Neural progenitor cell (in vitro differentiated cells): ENCODE results near the gene GIMAP4. TPM values are rescaled to one million over a fixed set of nuclear protein-coding genes. Genes with fewer than 3 reads are reported as not detected.
"Not testable (repeated sequence)": the region's sequence is repeated elsewhere in the genome, so short reads cannot be mapped to it uniquely, and the experiment has no call there.

Source experiments
- DNase-seq: peaks from one replicate; pipeline ENCODE4 v3.0.0-alpha.2; 2016; ENCODE audit warnings: low spot score
- H2AFZ ChIP-seq: fragments of 200-600 bp; sonication (generic); replicated peaks from 2 replicates; pipeline ENCODE4 v1.6.1; 2016; ENCODE audit warnings: antibody characterized with exemption
- H3F3A ChIP-seq: fragments of 200-600 bp; sonication (generic); 2 replicates; pipeline ENCODE4 v1.6.1; 2016; ENCODE audit warnings: antibody characterized with exemption, low read depth
- H3K27ac ChIP-seq: fragments of 200-600 bp; sonication (generic); 2 replicates; pipeline ENCODE4 v1.5.1; 2016; ENCODE audit warnings: mild to moderate bottlenecking
- H3K27me3 ChIP-seq: fragments of 200-600 bp; sonication (generic); 2 replicates; pipeline ENCODE4 v1.6.1; 2016; ENCODE audit warnings: mild to moderate bottlenecking, moderate library complexity
- H3K36me3 ChIP-seq: fragments of 200-600 bp; sonication (generic); 2 replicates; pipeline ENCODE4 v1.5.1; 2016
- H3K4me1 ChIP-seq: fragments of 200-600 bp; sonication (generic); 2 replicates; pipeline ENCODE4 v1.6.1; 2016; ENCODE audit warnings: mixed run types
- H3K4me2 ChIP-seq: fragments of 200-600 bp; sonication (generic); 2 replicates; pipeline ENCODE4 v1.6.1; 2016
- H3K4me3 ChIP-seq: fragments of 200-600 bp; sonication (generic); 2 replicates; pipeline ENCODE4 v1.5.1; 2016
- H3K79me2 ChIP-seq: fragments of 200-600 bp; sonication (generic); 2 replicates; pipeline ENCODE4 v1.6.1; 2016; ENCODE audit warnings: low read depth
- H3K9ac ChIP-seq: fragments of 200-600 bp; sonication (generic); 2 replicates; pipeline ENCODE4 v1.6.1; 2016
- H3K9me3 ChIP-seq: fragments of 200-600 bp; sonication (generic); 2 replicates; pipeline ENCODE4 v1.5.1; 2016; ENCODE audit warnings: low read depth
- H4K20me1 ChIP-seq: fragments of 200-600 bp; sonication (generic); 2 replicates; pipeline ENCODE4 v1.6.1; 2016; ENCODE audit warnings: low read depth
- H3K27ac Mint-ChIP-seq: 3 replicates; pipeline ENCODE4 v1.8.0; 2021; ENCODE audit warnings: mixed read lengths
- H3K27me3 Mint-ChIP-seq: 2 replicates; pipeline ENCODE4 v1.8.0; 2022; ENCODE audit warnings: low read depth, mild to moderate bottlenecking, inconsistent platforms, moderate library complexity, mixed read lengths; ENCODE audit not compliant: insufficient read depth
- H3K36me3 Mint-ChIP-seq: 3 replicates; pipeline ENCODE4 v1.8.0; 2021; ENCODE audit warnings: mixed read lengths
- H3K4me1 Mint-ChIP-seq: 3 replicates; pipeline ENCODE4 v1.8.0; 2021; ENCODE audit warnings: mixed read lengths
- H3K4me3 Mint-ChIP-seq: 3 replicates; pipeline ENCODE4 v1.8.0; 2021; ENCODE audit warnings: mild to moderate bottlenecking, moderate library complexity, mixed read lengths
- H3K9me3 Mint-ChIP-seq: 3 replicates; pipeline ENCODE4 v1.8.0; 2020; ENCODE audit warnings: mixed read lengths
- CTCF ChIP-seq: fragments of 200-600 bp; sonication (generic); IDR thresholded peaks from 2 replicates; pipeline ENCODE4 v1.5.1; 2017; ENCODE audit warnings: antibody characterized with exemption, mild to moderate bottlenecking
- EZH2 ChIP-seq: fragments of 200-600 bp; sonication (generic); IDR thresholded peaks from 2 replicates; pipeline ENCODE4 v1.6.1; 2017; ENCODE audit warnings: antibody characterized with exemption, mild to moderate bottlenecking, moderate library complexity
- EZH2phosphoT487 ChIP-seq: fragments of 200-600 bp; sonication (generic); IDR thresholded peaks from 2 replicates; pipeline ENCODE4 v1.6.1; 2017; ENCODE audit warnings: antibody characterized with exemption
- total RNA-seq: library from RNA; depleted of rRNA; stranded (reverse); fragments of >200 nt; gene quantifications from 2 replicates; pipeline ENCODE4 v1.2.3, GENCODE V29; 2015; ENCODE audit warnings: low replicate concordance

The GIMAP4 gene
- total RNA-seq, 1 donor from 2014 or later: not detected

- Mint-ChIP-seq H3K36me3 (no peaks in the 10 kb centered on the region), H3K27ac (no peak overlapping the region), H3K4me1 (no peaks in the 10 kb centered on the region), H3K9me3 (peaks cover 6% of the 10 kb centered on the region), H3K27me3 (peaks cover 3% of the 10 kb centered on the region), H3K4me3 (no peak overlapping the region)
- Histone ChIP-seq H3F3A (no peaks in the 10 kb centered on the region), H3K27ac (no peak overlapping the region), H3K4me2 (no peak overlapping the region), H3K4me1 (peaks cover 3% of the 10 kb centered on the region), H3K36me3 (no peaks in the 10 kb centered on the region), H3K9me3 (no peaks in the 10 kb centered on the region), H2AFZ (no peak overlapping the region), H4K20me1 (no peaks in the 10 kb centered on the region), H3K4me3 (no peak overlapping the region), H3K27me3 (no peaks in the 10 kb centered on the region), H3K9ac (no peak overlapping the region), H3K79me2 (no peaks in the 10 kb centered on the region)
- no peak for DNase-seq
- TF ChIP-seq CTCF (no peak), EZH2 (no peak), EZH2phosphoT487 (no peak)
Measured at GRCh38 chr7:150610233-150610632, 43.0 kb downstream of the GIMAP4 start.

- no peak overlapping the region for H3K4me2 ChIP-seq
- peaks cover 3% of the 10 kb centered on the region for H3K4me1 ChIP-seq
- DNase-seq: no peak
- no peak overlapping the region for H3K4me3 ChIP-seq
- H3K27ac Mint-ChIP-seq: no peak overlapping the region
- no peaks in the 10 kb centered on the region for H3K27me3 ChIP-seq
- no peaks in the 10 kb centered on the region for H4K20me1 ChIP-seq
- H3K27me3 Mint-ChIP-seq: peaks cover 5% of the 10 kb centered on the region
- no peaks in the 10 kb centered on the region for H3K9me3 ChIP-seq
- no peaks in the 10 kb centered on the region for H3K9me3 Mint-ChIP-seq
- H3K4me3 Mint-ChIP-seq: no peak overlapping the region
- H2AFZ ChIP-seq: no peak overlapping the region
- no peaks in the 10 kb centered on the region for H3K36me3 ChIP-seq
- no peaks in the 10 kb centered on the region for H3K79me2 ChIP-seq
- no peaks in the 10 kb centered on the region for H3F3A ChIP-seq
- H3K4me1 Mint-ChIP-seq: no peaks in the 10 kb centered on the region
- no peak overlapping the region for H3K27ac ChIP-seq
- H3K36me3 Mint-ChIP-seq: no peaks in the 10 kb centered on the region
- TF ChIP-seq EZH2 (no peak), CTCF (no peak), EZH2phosphoT487 (no peak)
- no peak overlapping the region for H3K9ac ChIP-seq
Measured at GRCh38 chr7:150612925-150613324, 45.7 kb downstream of the GIMAP4 start.

GRCh38 chr7:150613880-150614279 is 46.7 kb downstream of the GIMAP4 start:
- Histone ChIP-seq H3K27ac (no peak overlapping the region), H3K4me3 (no peak overlapping the region), H3K4me2 (no peak overlapping the region), H3K9ac (no peak overlapping the region), H3K36me3 (no peaks in the 10 kb centered on the region), H3K9me3 (no peaks in the 10 kb centered on the region), H3F3A (no peaks in the 10 kb centered on the region), H2AFZ (no peak overlapping the region), H3K79me2 (no peaks in the 10 kb centered on the region), H4K20me1 (no peaks in the 10 kb centered on the region), H3K4me1 (peaks cover 3% of the 10 kb centered on the region), H3K27me3 (no peaks in the 10 kb centered on the region)
- no peak overlapping the region for H3K4me3 Mint-ChIP-seq
- peaks cover 5% of the 10 kb centered on the region for H3K27me3 Mint-ChIP-seq
- H3K9me3 Mint-ChIP-seq: no peaks in the 10 kb centered on the region
- H3K4me1 Mint-ChIP-seq: no peaks in the 10 kb centered on the region
- DNase-seq: no peak
- no peaks in the 10 kb centered on the region for H3K36me3 Mint-ChIP-seq
- no peak for TF ChIP-seq EZH2phosphoT487
- TF ChIP-seq EZH2: no peak
- TF ChIP-seq CTCF: no peak
- H3K27ac Mint-ChIP-seq: no peak overlapping the region

- not testable (repeated sequence) for DNase-seq, H3K36me3 Mint-ChIP-seq, H3K27me3 Mint-ChIP-seq, H3K4me1 Mint-ChIP-seq, H3K36me3 ChIP-seq, H3K9me3 Mint-ChIP-seq, H3K27ac ChIP-seq, H3F3A ChIP-seq, H4K20me1 ChIP-seq, H3K4me1 ChIP-seq, H3K27me3 ChIP-seq, H3K4me3 ChIP-seq, H3K9ac ChIP-seq, H3K79me2 ChIP-seq, H3K4me2 ChIP-seq, H3K9me3 ChIP-seq, H2AFZ ChIP-seq, H3K4me3 Mint-ChIP-seq, H3K27ac Mint-ChIP-seq
Measured at GRCh38 chr7:150614426-150614825, 47.2 kb downstream of the GIMAP4 start.

GRCh38 chr7:150615221-150615755 is 48.1 kb downstream of the GIMAP4 start:
- not testable (repeated sequence) for H3K4me1 ChIP-seq, H3K4me1 Mint-ChIP-seq, H3K27ac Mint-ChIP-seq, H3F3A ChIP-seq, H3K27me3 ChIP-seq, H3K9me3 Mint-ChIP-seq, H3K36me3 ChIP-seq, H3K4me3 Mint-ChIP-seq, H4K20me1 ChIP-seq, H3K27me3 Mint-ChIP-seq, DNase-seq, H3K9me3 ChIP-seq, H3K27ac ChIP-seq, H3K9ac ChIP-seq, H3K4me2 ChIP-seq, H3K79me2 ChIP-seq, H3K36me3 Mint-ChIP-seq, H3K4me3 ChIP-seq
- peak overlapping the region; percentile 10 for H2AFZ ChIP-seq
